ENCODE data around the gene PIEZO1. TPM values are rescaled to one million over a fixed set of nuclear protein-coding genes. Genes with fewer than 3 reads are reported as not detected.

PIEZO1 gene
- total RNA-seq, 1 donor from 2014 or later = 91.7 TPM

- no peak for DNase-seq (ENCODE audit: low spot score)
Measured at GRCh38 chr16:88721815-88722755, 62.9 kb downstream of the PIEZO1 start.

- DNase-seq (ENCODE audit: low spot score) = no peak
Measured at GRCh38 chr16:88721236-88721635, 63.8 kb downstream of the PIEZO1 start.

GRCh38 chr16:88720396-88720970, 64.5 kb downstream of the PIEZO1 start:
- DNase-seq (ENCODE audit: low spot score) = no peak

GRCh38 chr16:88719933-88720296, 65.1 kb downstream of the PIEZO1 start:
- no peak for DNase-seq (ENCODE audit: low spot score)

- DNase-seq (ENCODE audit: low spot score) = no peak
Measured at GRCh38 chr16:88719267-88719932, 65.6 kb downstream of the PIEZO1 start.

GRCh38 chr16:88718178-88718577, 66.8 kb downstream of the PIEZO1 start:
- no peak for DNase-seq (ENCODE audit: low spot score)

GRCh38 chr16:88716601-88717001, 68.4 kb downstream of the PIEZO1 start:
- DNase-seq (ENCODE audit: low spot score) = no peak

GRCh38 chr16:88716201-88716600, 68.8 kb downstream of the PIEZO1 start:
- no peak for DNase-seq (ENCODE audit: low spot score)

- no peak for DNase-seq (ENCODE audit: low spot score)
Measured at GRCh38 chr16:88715312-88716190, 69.5 kb downstream of the PIEZO1 start.

- DNase-seq (ENCODE audit: low spot score) = no peak
Measured at GRCh38 chr16:88714420-88715302, 70.4 kb downstream of the PIEZO1 start.

- no peak for DNase-seq (ENCODE audit: low spot score)
Measured at GRCh38 chr16:88713568-88714419, 71.2 kb downstream of the PIEZO1 start.

- DNase-seq (ENCODE audit: low spot score) = no peak
Measured at GRCh38 chr16:88713054-88713453, 72.0 kb downstream of the PIEZO1 start.

GRCh38 chr16:88712362-88712979, 72.5 kb downstream of the PIEZO1 start:
- no peak for DNase-seq (ENCODE audit: low spot score)

GRCh38 chr16:88711750-88712340, 73.2 kb downstream of the PIEZO1 start:
- DNase-seq (ENCODE audit: low spot score) = no peak

GRCh38 chr16:88710556-88710955, 74.5 kb downstream of the PIEZO1 start:
- DNase-seq (ENCODE audit: low spot score) = no peak

GRCh38 chr16:88706965-88707826, 77.8 kb downstream of the PIEZO1 start:
- DNase-seq (ENCODE audit: low spot score) = no peak

GRCh38 chr16:88706229-88706964, 78.6 kb downstream of the PIEZO1 start, which contains the start of the genes CTU2 and RNF166:
TSS of gene CTU2 (plus strand) at chr16:88706503. CDS start at chr16:88706531, 28 bp downstream.
TSS of gene RNF166 (minus strand) at chr16:88706408. CDS start at chr16:88706325, 83 bp downstream.
- DNase-seq (ENCODE audit: low spot score) = peak; percentile 81

Measured in umbilical cord (tissue), 2 donors.